Measurements from ENCODE around the gene DUOXA2. TPM values are rescaled to one million over a fixed set of nuclear protein-coding genes. Genes with fewer than 3 reads are reported as not detected.

Gene DUOXA2
- total RNA-seq, 1 experiment from 2014 or later = not detected

DNA sequence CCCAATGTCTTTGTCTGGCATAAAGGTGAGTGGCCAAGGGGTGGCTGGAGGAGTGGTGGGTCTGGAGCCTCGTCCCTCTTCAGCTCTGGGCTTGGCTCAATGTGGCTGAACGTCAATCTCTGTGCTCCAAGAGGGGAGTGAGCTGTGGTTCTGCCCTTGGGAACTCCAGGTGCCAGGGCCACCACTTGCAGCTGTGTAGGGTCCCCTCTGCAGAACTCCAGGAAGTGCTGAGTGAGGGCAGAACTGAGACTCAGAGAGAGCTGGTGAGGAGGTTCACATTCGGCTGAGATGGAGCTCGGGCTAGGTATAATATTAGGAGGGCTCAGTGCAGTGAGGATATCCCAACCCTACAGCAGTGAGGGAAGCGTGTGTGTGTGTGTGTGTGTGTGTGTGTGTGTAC lies 27.3 kb downstream of the DUOXA2 start:
- Histone ChIP-seq H3K27me3 (ENCODE audit: control insufficient read depth, insufficient read depth, low read length) (peaks cover 4% of the 10 kb centered on the region; the same call in 1 of the 2 replicates), H3K4me3 (ENCODE audit: low read depth in 2 of 2, low read length in 2 of 2) (no peak overlapping the region), H3K4me1 (ENCODE audit: control insufficient read depth, insufficient read depth, low read length) (no peaks in the 10 kb centered on the region), H3K9me3 (ENCODE audit: control insufficient read depth, insufficient read depth, low read depth, low read length) (no peaks in the 10 kb centered on the region), H3K36me3 (ENCODE audit: control insufficient read depth, insufficient read depth, low read length) (no peaks in the 10 kb centered on the region), H3K27ac (ENCODE audit: low read length) (no peak overlapping the region)
- in situ Hi-C loops (cut with HindIII; ENCODE audit: low pct_unique_long_range_greater_than_20kb, low sequenced_read_pairs) = no loop called here
- ChIA-PET POLR2A (no interaction called here), CTCF (no interaction called here)
- intact Hi-C loops (cut with micrococcal nuclease; ENCODE audit: unreplicated experiment) = no loop called here
- ATAC-seq (no peak), DNase-seq (ENCODE audit: low read depth, low spot score) (no peak)
- TF ChIP-seq POLR2AphosphoS5 (IDR thresholded peaks at IDR 0.05; ENCODE audit: low read depth, low read length) (no peak), TCF7L2 (IDR thresholded peaks at IDR 0.05; ENCODE audit: low read depth, low read length) (no peak), SIN3A (IDR thresholded peaks at IDR 0.05; ENCODE audit: borderline replicate concordance, insufficient read depth, low read depth, low read length) (no peak)
- TF ChIP-seq, protein P1, sequence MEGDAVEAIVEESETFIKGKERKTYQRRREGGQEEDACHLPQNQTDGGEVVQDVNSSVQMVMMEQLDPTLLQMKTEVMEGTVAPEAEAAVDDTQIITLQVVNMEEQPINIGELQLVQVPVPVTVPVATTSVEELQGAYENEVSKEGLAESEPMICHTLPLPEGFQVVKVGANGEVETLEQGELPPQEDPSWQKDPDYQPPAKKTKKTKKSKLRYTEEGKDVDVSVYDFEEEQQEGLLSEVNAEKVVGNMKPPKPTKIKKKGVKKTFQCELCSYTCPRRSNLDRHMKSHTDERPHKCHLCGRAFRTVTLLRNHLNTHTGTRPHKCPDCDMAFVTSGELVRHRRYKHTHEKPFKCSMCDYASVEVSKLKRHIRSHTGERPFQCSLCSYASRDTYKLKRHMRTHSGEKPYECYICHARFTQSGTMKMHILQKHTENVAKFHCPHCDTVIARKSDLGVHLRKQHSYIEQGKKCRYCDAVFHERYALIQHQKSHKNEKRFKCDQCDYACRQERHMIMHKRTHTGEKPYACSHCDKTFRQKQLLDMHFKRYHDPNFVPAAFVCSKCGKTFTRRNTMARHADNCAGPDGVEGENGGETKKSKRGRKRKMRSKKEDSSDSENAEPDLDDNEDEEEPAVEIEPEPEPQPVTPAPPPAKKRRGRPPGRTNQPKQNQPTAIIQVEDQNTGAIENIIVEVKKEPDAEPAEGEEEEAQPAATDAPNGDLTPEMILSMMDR (IDR thresholded peaks at IDR 0.05) = no peak
- TF ChIP-seq, protein P2, sequence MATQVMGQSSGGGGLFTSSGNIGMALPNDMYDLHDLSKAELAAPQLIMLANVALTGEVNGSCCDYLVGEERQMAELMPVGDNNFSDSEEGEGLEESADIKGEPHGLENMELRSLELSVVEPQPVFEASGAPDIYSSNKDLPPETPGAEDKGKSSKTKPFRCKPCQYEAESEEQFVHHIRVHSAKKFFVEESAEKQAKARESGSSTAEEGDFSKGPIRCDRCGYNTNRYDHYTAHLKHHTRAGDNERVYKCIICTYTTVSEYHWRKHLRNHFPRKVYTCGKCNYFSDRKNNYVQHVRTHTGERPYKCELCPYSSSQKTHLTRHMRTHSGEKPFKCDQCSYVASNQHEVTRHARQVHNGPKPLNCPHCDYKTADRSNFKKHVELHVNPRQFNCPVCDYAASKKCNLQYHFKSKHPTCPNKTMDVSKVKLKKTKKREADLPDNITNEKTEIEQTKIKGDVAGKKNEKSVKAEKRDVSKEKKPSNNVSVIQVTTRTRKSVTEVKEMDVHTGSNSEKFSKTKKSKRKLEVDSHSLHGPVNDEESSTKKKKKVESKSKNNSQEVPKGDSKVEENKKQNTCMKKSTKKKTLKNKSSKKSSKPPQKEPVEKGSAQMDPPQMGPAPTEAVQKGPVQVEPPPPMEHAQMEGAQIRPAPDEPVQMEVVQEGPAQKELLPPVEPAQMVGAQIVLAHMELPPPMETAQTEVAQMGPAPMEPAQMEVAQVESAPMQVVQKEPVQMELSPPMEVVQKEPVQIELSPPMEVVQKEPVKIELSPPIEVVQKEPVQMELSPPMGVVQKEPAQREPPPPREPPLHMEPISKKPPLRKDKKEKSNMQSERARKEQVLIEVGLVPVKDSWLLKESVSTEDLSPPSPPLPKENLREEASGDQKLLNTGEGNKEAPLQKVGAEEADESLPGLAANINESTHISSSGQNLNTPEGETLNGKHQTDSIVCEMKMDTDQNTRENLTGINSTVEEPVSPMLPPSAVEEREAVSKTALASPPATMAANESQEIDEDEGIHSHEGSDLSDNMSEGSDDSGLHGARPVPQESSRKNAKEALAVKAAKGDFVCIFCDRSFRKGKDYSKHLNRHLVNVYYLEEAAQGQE (IDR thresholded peaks at IDR 0.05; ENCODE audit: insufficient read depth in 1 of 2, low read depth in 2 of 2, low read length in 1 of 2) = no peak
- BruUV-seq (replicated peaks) = no TSS peak

DNA sequence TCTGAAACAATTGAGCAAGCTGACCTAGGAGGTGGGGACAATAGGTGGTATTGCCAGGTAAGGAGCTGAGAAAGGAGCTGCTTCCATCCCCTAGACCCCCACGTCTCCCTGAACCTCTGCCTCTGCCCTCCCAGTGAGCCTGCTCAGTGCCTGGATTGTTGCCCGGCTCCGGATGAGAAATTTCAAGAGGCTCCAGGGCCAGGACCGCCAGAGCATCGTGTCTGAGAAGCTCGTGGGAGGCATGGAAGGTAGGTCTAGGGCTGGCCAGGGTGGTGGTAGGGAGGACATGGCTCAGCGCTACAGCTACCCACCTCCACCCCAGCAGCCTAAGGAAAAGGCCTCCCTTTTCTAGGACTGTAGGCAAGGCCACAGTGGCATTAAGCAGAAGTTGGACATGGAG lies 28.9 kb downstream of the DUOXA2 start:
- DNase-seq (ENCODE audit: low read depth, low spot score) = no peak
- TF ChIP-seq POLR2AphosphoS5 (IDR thresholded peaks at IDR 0.05; ENCODE audit: low read depth, low read length) (no peak), TCF7L2 (IDR thresholded peaks at IDR 0.05; ENCODE audit: low read depth, low read length) (no peak), SIN3A (IDR thresholded peaks at IDR 0.05; ENCODE audit: borderline replicate concordance, insufficient read depth, low read depth, low read length) (no peak)
- TF ChIP-seq, protein P1 (IDR thresholded peaks at IDR 0.05) = no peak
- TF ChIP-seq, protein P2 (IDR thresholded peaks at IDR 0.05; ENCODE audit: insufficient read depth in 1 of 2, low read depth in 2 of 2, low read length in 1 of 2) = no peak
- BruUV-seq (replicated peaks) = no TSS peak
- Histone ChIP-seq H3K27ac (ENCODE audit: low read length) (no peak overlapping the region), H3K4me3 (ENCODE audit: low read depth in 2 of 2, low read length in 2 of 2) (no peak overlapping the region), H3K4me1 (ENCODE audit: control insufficient read depth, insufficient read depth, low read length) (no peaks in the 10 kb centered on the region), H3K27me3 (ENCODE audit: control insufficient read depth, insufficient read depth, low read length) (no peaks in the 10 kb centered on the region), H3K9me3 (ENCODE audit: control insufficient read depth, insufficient read depth, low read depth, low read length) (no peaks in the 10 kb centered on the region), H3K36me3 (ENCODE audit: control insufficient read depth, insufficient read depth, low read length) (no peaks in the 10 kb centered on the region)
- intact Hi-C loops (cut with micrococcal nuclease; ENCODE audit: unreplicated experiment) (no loop called here), in situ Hi-C loops (cut with HindIII; ENCODE audit: low pct_unique_long_range_greater_than_20kb, low sequenced_read_pairs) (no loop called here)
- ATAC-seq = no peak
- ChIA-PET CTCF (no interaction called here), POLR2A (no interaction called here)

All from Panc1 (cell line).